ENCODE measurements around the gene RHOXF2B.
"Not testable (repeated sequence)": the region's sequence is repeated elsewhere in the genome, so short reads cannot be mapped to it uniquely, and the experiment has no call there.

Gene RHOXF2B

GRCh38 chrX:120087289-120088017 lies 10.0 kb upstream of the RHOXF2B start:
- no peak overlapping the region for H3K4me3 ChIP-seq (ENCODE audit: low read length)

GRCh38 chrX:120085553-120086185 lies 8.2 kb upstream of the RHOXF2B start:
- not testable (repeated sequence) for DNase-seq (ENCODE audit: low read depth); H3K4me3 ChIP-seq (ENCODE audit: low read length)

More at GRCh38 chrX:120087289-120088017, 10.0 kb upstream of the RHOXF2B start:
- TF ChIP-seq, protein P1, sequence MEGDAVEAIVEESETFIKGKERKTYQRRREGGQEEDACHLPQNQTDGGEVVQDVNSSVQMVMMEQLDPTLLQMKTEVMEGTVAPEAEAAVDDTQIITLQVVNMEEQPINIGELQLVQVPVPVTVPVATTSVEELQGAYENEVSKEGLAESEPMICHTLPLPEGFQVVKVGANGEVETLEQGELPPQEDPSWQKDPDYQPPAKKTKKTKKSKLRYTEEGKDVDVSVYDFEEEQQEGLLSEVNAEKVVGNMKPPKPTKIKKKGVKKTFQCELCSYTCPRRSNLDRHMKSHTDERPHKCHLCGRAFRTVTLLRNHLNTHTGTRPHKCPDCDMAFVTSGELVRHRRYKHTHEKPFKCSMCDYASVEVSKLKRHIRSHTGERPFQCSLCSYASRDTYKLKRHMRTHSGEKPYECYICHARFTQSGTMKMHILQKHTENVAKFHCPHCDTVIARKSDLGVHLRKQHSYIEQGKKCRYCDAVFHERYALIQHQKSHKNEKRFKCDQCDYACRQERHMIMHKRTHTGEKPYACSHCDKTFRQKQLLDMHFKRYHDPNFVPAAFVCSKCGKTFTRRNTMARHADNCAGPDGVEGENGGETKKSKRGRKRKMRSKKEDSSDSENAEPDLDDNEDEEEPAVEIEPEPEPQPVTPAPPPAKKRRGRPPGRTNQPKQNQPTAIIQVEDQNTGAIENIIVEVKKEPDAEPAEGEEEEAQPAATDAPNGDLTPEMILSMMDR (IDR thresholded peaks at IDR 0.05; ENCODE audit: insufficient read depth, low read depth, low read length, missing control alignments): no peak
- no peak for DNase-seq (ENCODE audit: low read depth)

GRCh38 chrX:120066169-120066568 lies 11.3 kb downstream of the RHOXF2B start:
- DNase-seq (ENCODE audit: low read depth); H3K4me3 ChIP-seq (ENCODE audit: low read length): not testable (repeated sequence)

DNA sequence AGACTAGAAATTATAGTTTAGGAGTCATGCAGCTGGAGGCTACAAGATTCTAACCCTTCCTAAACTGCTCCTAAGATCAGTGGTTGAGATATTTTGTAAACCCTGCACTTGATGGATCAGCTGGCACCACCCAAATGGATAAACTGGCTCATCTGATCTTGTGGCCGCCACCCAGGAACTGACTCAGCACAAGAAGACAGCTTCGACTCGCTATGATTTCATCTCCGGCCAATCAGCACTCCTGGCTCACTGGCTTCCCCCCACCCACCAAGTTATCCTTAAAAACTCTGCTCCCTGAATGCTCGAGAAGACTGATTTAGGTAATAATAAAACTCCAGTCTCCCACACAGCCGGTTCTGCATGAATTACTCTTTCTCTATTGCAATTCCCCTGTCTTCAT lies 34.8 kb downstream of the RHOXF2B start:
- not testable (repeated sequence) for H3K4me3 ChIP-seq (ENCODE audit: low read length)

GRCh38 chrX:120042247-120042646 lies 35.2 kb downstream of the RHOXF2B start:
- not testable (repeated sequence) for DNase-seq (ENCODE audit: low read depth); H3K4me3 ChIP-seq (ENCODE audit: low read length)

More for the DNA sequence above, 34.8 kb downstream of the RHOXF2B start:
- DNase-seq (ENCODE audit: low read depth): not testable (repeated sequence)

GRCh38 chrX:120040176-120040575 lies 37.3 kb downstream of the RHOXF2B start:
- not testable (repeated sequence) for DNase-seq (ENCODE audit: low read depth); H3K4me3 ChIP-seq (ENCODE audit: low read length)

- H3K4me3 ChIP-seq (ENCODE audit: low read length); DNase-seq (ENCODE audit: low read depth): not testable (repeated sequence)
These were observed 38.3 kb downstream of the RHOXF2B start for GRCh38 chrX:120039087-120039733.

DNA sequence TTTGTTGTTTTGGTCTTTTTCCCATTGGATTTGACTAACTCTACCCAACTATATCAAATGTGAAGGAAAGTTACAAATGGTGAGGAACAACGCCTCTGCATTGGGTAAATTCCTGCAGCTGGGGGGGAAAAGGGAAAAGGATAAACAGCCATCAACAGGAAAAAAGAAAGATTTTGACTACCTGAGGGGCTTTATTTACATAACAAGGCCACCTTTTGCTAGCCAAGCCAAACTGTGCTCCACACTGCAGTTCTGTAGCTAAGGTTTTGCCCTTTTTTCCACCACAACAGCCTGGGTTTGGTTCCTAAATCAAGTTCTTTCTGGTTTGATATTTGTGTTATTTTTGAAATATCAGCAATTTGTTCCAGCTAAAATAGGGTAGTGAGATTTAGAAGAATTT lies 40.8 kb downstream of the RHOXF2B start:
- no peak for DNase-seq (ENCODE audit: low read depth)
- no peak overlapping the region for H3K4me3 ChIP-seq (ENCODE audit: low read length)
- TF ChIP-seq, protein P1 (IDR thresholded peaks at IDR 0.05; ENCODE audit: insufficient read depth, low read depth, low read length, missing control alignments): no peak

DNA sequence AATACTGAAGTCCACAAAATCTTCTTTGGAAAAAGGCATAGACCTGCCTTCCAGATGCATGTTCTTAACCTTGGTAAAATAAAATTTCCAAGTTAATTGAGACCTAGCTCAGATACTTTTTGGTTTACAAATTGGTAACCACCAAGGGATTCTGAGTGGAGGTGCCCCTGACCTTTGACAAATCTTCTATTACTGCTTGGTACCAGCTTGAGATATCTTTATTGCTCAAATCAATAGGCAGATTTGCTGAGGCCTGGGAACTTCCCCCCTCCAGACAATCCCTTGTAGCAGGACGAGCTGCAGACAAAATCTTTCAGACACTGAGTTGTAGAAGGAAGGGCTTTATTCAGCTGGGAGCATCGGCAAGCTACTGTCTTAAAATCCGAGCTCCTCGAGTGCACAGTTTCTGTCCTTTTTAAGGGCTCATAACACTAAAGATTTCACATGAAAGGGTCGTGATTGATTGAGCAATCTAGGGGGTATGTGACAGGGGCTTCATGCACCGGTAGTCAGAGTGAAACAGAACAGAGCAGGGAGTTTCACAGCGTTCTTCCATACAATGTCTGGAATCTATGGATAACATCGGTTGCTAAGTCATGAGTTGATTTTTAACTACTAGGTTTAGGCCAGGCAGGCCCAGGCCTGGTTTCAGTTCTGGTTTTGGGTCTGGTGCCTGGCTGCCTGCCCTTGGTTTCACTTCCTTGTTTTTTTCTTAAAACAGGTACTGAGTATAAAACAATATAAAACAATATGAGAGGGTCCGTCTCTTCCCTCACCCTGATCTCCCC lies 41.8 kb downstream of the RHOXF2B start:
- not testable (repeated sequence) for DNase-seq (ENCODE audit: low read depth); H3K4me3 ChIP-seq (ENCODE audit: low read length)

- no peak overlapping the region for H3K4me3 ChIP-seq (ENCODE audit: low read length)
- no peak for DNase-seq (ENCODE audit: low read depth)
- TF ChIP-seq, protein P1 (IDR thresholded peaks at IDR 0.05; ENCODE audit: insufficient read depth, low read depth, low read length, missing control alignments): no peak
These were observed 48.1 kb downstream of the RHOXF2B start for GRCh38 chrX:120029354-120029753.

Data from epithelial cell of esophagus (primary cell).